Mesendoderm (in vitro differentiated cells): Measurements from ENCODE around the gene P4HA3.

Source experiments
- DNase-seq: peaks from one replicate; pipeline ENCODE4 v3.0.0; 2013
- H2AK5ac ChIP-seq: 2 replicates; pipeline ENCODE4 v1.6.1; 2013; ENCODE audit warnings: low read length, inconsistent platforms
- H2BK120ac ChIP-seq: 2 replicates; pipeline ENCODE4 v1.6.1; 2013; ENCODE audit warnings: low read depth, mild to moderate bottlenecking, low read length, moderate library complexity, mixed read lengths
- H2BK15ac ChIP-seq: replicated peaks from 2 replicates; pipeline ENCODE4 v1.6.1; 2013; ENCODE audit warnings: low read depth, mild to moderate bottlenecking, moderate library complexity
- H2BK5ac ChIP-seq: 2 replicates; pipeline ENCODE4 v1.6.1; 2013; ENCODE audit warnings: low read length, inconsistent platforms
- H3K18ac ChIP-seq: 2 replicates; pipeline ENCODE4 v1.6.1; 2013; ENCODE audit warnings: mild to moderate bottlenecking, low read length, mixed read lengths
- H3K23ac ChIP-seq: one replicate; pipeline ENCODE4 v1.6.1; 2013; ENCODE audit warnings: low read length
- H3K27ac ChIP-seq: 2 replicates; pipeline ENCODE4 v1.5.1; 2013; ENCODE audit warnings: low read depth, mild to moderate bottlenecking, inconsistent platforms, low read length, moderate library complexity
- H3K27me3 ChIP-seq: 2 replicates; pipeline ENCODE4 v1.6.1; 2013; ENCODE audit warnings: low read length, control low read depth, mild to moderate bottlenecking, inconsistent platforms; ENCODE audit not compliant: insufficient read depth, poor library complexity
- H3K36me3 ChIP-seq: 2 replicates; pipeline ENCODE4 v1.6.1; 2013; ENCODE audit warnings: low read length, inconsistent platforms; ENCODE audit not compliant: control insufficient read depth, insufficient read depth
- H3K4ac ChIP-seq: one replicate; pipeline ENCODE4 v1.6.1; 2013; ENCODE audit warnings: low read depth, mild to moderate bottlenecking, low read length, moderate library complexity
- H3K4me1 ChIP-seq: 2 replicates; pipeline ENCODE4 v1.6.1; 2013; ENCODE audit warnings: low read depth, low read length, inconsistent platforms; ENCODE audit not compliant: control insufficient read depth
- H3K4me2 ChIP-seq: 2 replicates; pipeline ENCODE4 v1.6.1; 2013; ENCODE audit warnings: low read length
- H3K4me3 ChIP-seq: 2 replicates; pipeline ENCODE4 v1.5.1; 2013; ENCODE audit warnings: mild to moderate bottlenecking, low read length
- H3K56ac ChIP-seq: one replicate; pipeline ENCODE4 v1.6.1; 2013; ENCODE audit warnings: low read length
- H3K79me1 ChIP-seq: 2 replicates; pipeline ENCODE4 v1.6.1; 2013; ENCODE audit warnings: low read length, inconsistent platforms
- H3K79me2 ChIP-seq: 2 replicates; pipeline ENCODE4 v1.6.1; 2013; ENCODE audit warnings: mild to moderate bottlenecking, low read length; ENCODE audit not compliant: control insufficient read depth, insufficient read depth
- H3K9ac ChIP-seq: 2 replicates; pipeline ENCODE4 v1.6.1; 2013; ENCODE audit warnings: low read length, inconsistent platforms
- H4K5ac ChIP-seq: one replicate; pipeline ENCODE4 v1.6.1; 2013; ENCODE audit warnings: low read length
- H4K8ac ChIP-seq: one replicate; pipeline ENCODE4 v1.6.1; 2013; ENCODE audit warnings: low read depth, mild to moderate bottlenecking, control low read depth, low read length, moderate library complexity
- WGBS: extraction: QIAGEN DNeasy Blood & Tissue Kit; methylation state at CpG from one replicate; pipeline ENCODE4 v1.1.7; 2013; ENCODE audit warnings: low lambda C conversion rate, missing lambda C conversion rate; ENCODE audit not compliant: insufficient coverage; ENCODE audit errors: extremely low coverage; 5-methylcytosine and 5-hydroxymethylcytosine counted together

P4HA3 gene

DNA sequence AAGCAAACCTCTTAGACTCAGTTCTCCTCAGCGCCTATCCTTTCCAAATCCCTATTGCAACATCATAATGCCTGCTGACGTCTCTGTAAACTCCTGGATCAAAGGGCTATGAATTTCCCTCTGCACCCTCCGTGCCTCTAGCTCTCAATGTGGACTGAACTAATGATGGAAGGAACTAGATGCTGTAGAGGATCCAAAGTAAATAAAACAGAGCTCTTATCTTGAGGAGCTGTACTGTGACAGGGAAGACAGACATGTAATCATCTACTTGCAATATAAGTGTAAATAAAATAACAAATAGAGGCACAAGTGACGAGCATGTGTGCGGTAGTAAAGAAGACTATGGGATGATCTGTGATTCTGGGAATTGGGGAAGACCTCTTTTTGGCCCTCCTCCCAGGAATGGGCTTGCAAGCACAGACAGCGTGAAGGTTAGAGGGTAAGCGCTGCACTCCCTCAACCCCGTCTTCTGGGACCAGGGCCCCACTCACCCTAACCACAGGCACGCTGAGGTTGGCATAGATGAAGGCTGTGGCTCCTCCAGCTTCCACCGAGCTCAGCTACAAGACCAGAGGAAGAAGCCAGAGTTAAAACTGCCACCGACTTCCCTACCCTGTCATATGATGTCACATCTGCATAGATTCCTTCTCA is 42.2 kb downstream of the P4HA3 start:
- no peaks in the 10 kb centered on the region for H3K79me1 ChIP-seq
- H4K8ac ChIP-seq, result no peak overlapping the region
- WGBS, result no CpG with 5 or more reads among the region's 11 CpGs
- H3K79me2 ChIP-seq, result no peaks in the 10 kb centered on the region
- no peak overlapping the region for H3K23ac ChIP-seq
- no peak overlapping the region for H3K4ac ChIP-seq
- H4K5ac ChIP-seq, result no peak overlapping the region
- no peaks in the 10 kb centered on the region for H3K4me1 ChIP-seq
- DNase-seq, result no peak
- H3K9ac ChIP-seq, result no peak overlapping the region
- H3K4me3 ChIP-seq, result no peak overlapping the region
- no peak overlapping the region for H3K27ac ChIP-seq
- no peaks in the 10 kb centered on the region for H3K27me3 ChIP-seq
- no peak overlapping the region for H3K18ac ChIP-seq
- no peak overlapping the region for H3K4me2 ChIP-seq
- H3K56ac ChIP-seq, result no peak overlapping the region
- no peak overlapping the region for H2BK15ac ChIP-seq
- H2AK5ac ChIP-seq, result no peak overlapping the region
- H2BK5ac ChIP-seq, result no peak overlapping the region
- H2BK120ac ChIP-seq, result no peak overlapping the region
- H3K36me3 ChIP-seq, result no peaks in the 10 kb centered on the region

DNA sequence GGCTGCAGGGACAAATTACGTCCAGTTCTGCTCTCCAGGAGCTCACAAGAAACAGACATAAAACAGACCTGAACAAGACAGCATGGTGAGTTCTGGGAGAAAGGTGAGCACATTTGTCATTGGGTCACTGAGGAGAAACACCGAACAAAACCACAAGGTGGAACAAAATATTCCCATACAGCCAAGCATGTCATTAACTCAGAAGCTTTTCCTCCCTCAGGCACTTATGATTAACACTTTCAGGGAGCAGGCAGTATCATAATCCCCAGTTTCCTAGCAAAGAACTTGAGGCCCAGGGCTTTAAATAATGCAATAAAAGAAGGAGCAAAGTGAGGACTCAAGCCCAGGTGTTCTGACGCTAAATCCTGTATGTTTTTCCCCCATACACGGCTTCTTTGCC is 43.0 kb downstream of the P4HA3 start:
- no peak for DNase-seq
- Histone ChIP-seq H3K27me3 (no peaks in the 10 kb centered on the region), H2AK5ac (no peak overlapping the region), H2BK15ac (no peak overlapping the region), H3K36me3 (no peaks in the 10 kb centered on the region), H3K27ac (no peak overlapping the region), H3K79me1 (no peaks in the 10 kb centered on the region), H2BK5ac (no peak overlapping the region), H4K8ac (no peak overlapping the region), H3K9ac (no peak overlapping the region), H3K79me2 (no peaks in the 10 kb centered on the region), H3K4me3 (no peak overlapping the region), H3K4ac (no peak overlapping the region), H3K56ac (no peak overlapping the region), H2BK120ac (no peak overlapping the region), H4K5ac (no peak overlapping the region), H3K4me2 (no peak overlapping the region), H3K23ac (no peak overlapping the region), H3K18ac (no peak overlapping the region), H3K4me1 (no peaks in the 10 kb centered on the region)
- no CpG with 5 or more reads among the region's 4 CpGs for WGBS

DNA sequence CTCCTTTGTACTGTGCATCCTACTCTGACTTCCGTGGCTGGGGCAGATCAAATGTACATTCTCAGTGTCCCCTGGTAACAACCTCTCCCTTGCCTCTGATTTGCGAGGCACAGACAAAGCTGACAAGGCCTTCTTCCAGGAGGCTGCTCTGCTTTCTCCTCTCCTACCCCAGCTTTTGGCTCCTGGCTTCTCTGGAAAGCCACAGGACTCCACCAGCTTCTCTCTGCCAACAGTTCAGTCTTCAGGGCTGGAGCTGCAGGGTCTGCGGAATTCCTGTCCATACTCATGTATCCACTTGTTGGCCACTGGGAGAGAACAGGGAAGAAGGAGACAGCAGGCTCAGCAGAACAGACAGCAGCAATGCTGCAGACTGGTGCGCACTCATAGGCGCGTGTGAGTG is 44.4 kb downstream of the P4HA3 start:
- no peaks in the 10 kb centered on the region for H3K79me1 ChIP-seq
- no peak overlapping the region for H3K27ac ChIP-seq
- WGBS, result no CpG with 5 or more reads among the region's 6 CpGs
- no peaks in the 10 kb centered on the region for H3K36me3 ChIP-seq
- no peak overlapping the region for H2BK120ac ChIP-seq
- no peaks in the 10 kb centered on the region for H3K79me2 ChIP-seq
- H3K23ac ChIP-seq, result no peak overlapping the region
- no peaks in the 10 kb centered on the region for H3K27me3 ChIP-seq
- no peak overlapping the region for H2BK5ac ChIP-seq
- H3K4me2 ChIP-seq, result no peak overlapping the region
- H3K4me3 ChIP-seq, result no peak overlapping the region
- no peak overlapping the region for H3K4ac ChIP-seq
- no peak overlapping the region for H3K18ac ChIP-seq
- no peak overlapping the region for H3K56ac ChIP-seq
- H2BK15ac ChIP-seq, result no peak overlapping the region
- H4K5ac ChIP-seq, result no peak overlapping the region
- no peak overlapping the region for H2AK5ac ChIP-seq
- no peak overlapping the region for H3K9ac ChIP-seq
- no peak for DNase-seq
- no peaks in the 10 kb centered on the region for H3K4me1 ChIP-seq
- no peak overlapping the region for H4K8ac ChIP-seq

GRCh38 chr11:74265256-74265655 is 46.2 kb downstream of the P4HA3 start:
- H3K9ac ChIP-seq, result no peak overlapping the region
- H3K79me2 ChIP-seq, result no peaks in the 10 kb centered on the region
- H4K8ac ChIP-seq, result no peak overlapping the region
- no peak overlapping the region for H4K5ac ChIP-seq
- no peaks in the 10 kb centered on the region for H3K27me3 ChIP-seq
- H2BK15ac ChIP-seq, result no peak overlapping the region
- no peak overlapping the region for H3K27ac ChIP-seq
- no CpG with 5 or more reads among the region's 1 CpG for WGBS
- H3K56ac ChIP-seq, result no peak overlapping the region
- no peak overlapping the region for H2AK5ac ChIP-seq
- no peak overlapping the region for H3K23ac ChIP-seq
- H3K36me3 ChIP-seq, result no peaks in the 10 kb centered on the region
- H3K79me1 ChIP-seq, result no peaks in the 10 kb centered on the region
- H3K4me3 ChIP-seq, result no peak overlapping the region
- DNase-seq, result peak; percentile 59
- H3K4me2 ChIP-seq, result no peak overlapping the region
- no peak overlapping the region for H3K4ac ChIP-seq
- no peak overlapping the region for H2BK5ac ChIP-seq
- no peaks in the 10 kb centered on the region for H3K4me1 ChIP-seq
- H3K18ac ChIP-seq, result no peak overlapping the region
- no peak overlapping the region for H2BK120ac ChIP-seq

DNA sequence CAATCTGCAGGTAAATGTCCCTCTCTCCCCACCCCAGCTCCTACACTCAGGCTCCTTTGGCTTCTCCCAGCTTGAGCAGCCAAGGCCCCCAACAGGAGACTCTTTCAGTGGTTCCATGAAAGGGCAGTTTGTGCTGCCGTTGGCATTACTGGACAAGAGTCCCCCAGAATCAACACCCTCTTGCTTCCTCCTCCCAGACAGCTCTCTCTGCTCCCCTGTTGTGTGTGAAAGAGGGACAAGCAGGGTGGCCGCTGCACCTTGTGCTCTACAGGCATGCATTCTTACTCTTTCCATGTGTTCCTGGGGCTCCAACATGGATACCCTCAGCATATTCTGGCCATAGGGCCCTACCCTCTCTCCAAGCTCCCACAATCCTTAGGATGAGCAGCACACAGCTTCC is 48.7 kb downstream of the P4HA3 start:
- no peaks in the 10 kb centered on the region for H3K79me2 ChIP-seq
- WGBS, result no CpG with 5 or more reads among the region's 2 CpGs
- H2BK5ac ChIP-seq, result no peak overlapping the region
- H4K8ac ChIP-seq, result no peak overlapping the region
- no peak overlapping the region for H3K4me3 ChIP-seq
- no peaks in the 10 kb centered on the region for H3K4me1 ChIP-seq
- no peak overlapping the region for H3K18ac ChIP-seq
- H3K4ac ChIP-seq, result no peak overlapping the region
- no peak overlapping the region for H3K27ac ChIP-seq
- DNase-seq, result no peak
- no peak overlapping the region for H3K9ac ChIP-seq
- H3K79me1 ChIP-seq, result no peaks in the 10 kb centered on the region
- no peak overlapping the region for H2BK120ac ChIP-seq
- H3K4me2 ChIP-seq, result no peak overlapping the region
- H2BK15ac ChIP-seq, result no peak overlapping the region
- no peak overlapping the region for H4K5ac ChIP-seq
- no peaks in the 10 kb centered on the region for H3K27me3 ChIP-seq
- H2AK5ac ChIP-seq, result no peak overlapping the region
- H3K23ac ChIP-seq, result no peak overlapping the region
- no peak overlapping the region for H3K56ac ChIP-seq
- no peaks in the 10 kb centered on the region for H3K36me3 ChIP-seq

- no peaks in the 10 kb centered on the region for H3K4me1 ChIP-seq
- H3K27ac ChIP-seq, result no peak overlapping the region
- H2AK5ac ChIP-seq, result no peak overlapping the region
- no peak overlapping the region for H3K18ac ChIP-seq
- H3K79me1 ChIP-seq, result no peaks in the 10 kb centered on the region
- no peak overlapping the region for H2BK5ac ChIP-seq
- H3K56ac ChIP-seq, result no peak overlapping the region
- no peak overlapping the region for H2BK15ac ChIP-seq
- H4K8ac ChIP-seq, result no peak overlapping the region
- H3K4me3 ChIP-seq, result no peak overlapping the region
- H3K23ac ChIP-seq, result no peak overlapping the region
- no CpG with 5 or more reads among the region's 4 CpGs for WGBS
- H3K79me2 ChIP-seq, result no peaks in the 10 kb centered on the region
- no peak overlapping the region for H3K9ac ChIP-seq
- H3K4ac ChIP-seq, result no peak overlapping the region
- H3K27me3 ChIP-seq, result no peaks in the 10 kb centered on the region
- no peak overlapping the region for H2BK120ac ChIP-seq
- H3K36me3 ChIP-seq, result no peaks in the 10 kb centered on the region
- no peak for DNase-seq
- H4K5ac ChIP-seq, result no peak overlapping the region
- no peak overlapping the region for H3K4me2 ChIP-seq
Observed at GRCh38 chr11:74257959-74258553, 53.4 kb downstream of the P4HA3 start.
